Activated T-cell treated with anti-CD3 and anti-CD28 coated beads, Interleukin-2, amount 50 U/mL, for 48 hours (primary cell): Measurements from ENCODE around the gene NDUFS4.
"Not testable (repeated sequence)": the region's sequence is repeated elsewhere in the genome, so short reads cannot be mapped to it uniquely, and the experiment has no call there.

ENCODE experiments used
- DNase-seq, 2 experiments: peaks; one replicate each; pipeline ENCODE4 v3.0.0-alpha.2; 2020

Gene NDUFS4

DNA sequence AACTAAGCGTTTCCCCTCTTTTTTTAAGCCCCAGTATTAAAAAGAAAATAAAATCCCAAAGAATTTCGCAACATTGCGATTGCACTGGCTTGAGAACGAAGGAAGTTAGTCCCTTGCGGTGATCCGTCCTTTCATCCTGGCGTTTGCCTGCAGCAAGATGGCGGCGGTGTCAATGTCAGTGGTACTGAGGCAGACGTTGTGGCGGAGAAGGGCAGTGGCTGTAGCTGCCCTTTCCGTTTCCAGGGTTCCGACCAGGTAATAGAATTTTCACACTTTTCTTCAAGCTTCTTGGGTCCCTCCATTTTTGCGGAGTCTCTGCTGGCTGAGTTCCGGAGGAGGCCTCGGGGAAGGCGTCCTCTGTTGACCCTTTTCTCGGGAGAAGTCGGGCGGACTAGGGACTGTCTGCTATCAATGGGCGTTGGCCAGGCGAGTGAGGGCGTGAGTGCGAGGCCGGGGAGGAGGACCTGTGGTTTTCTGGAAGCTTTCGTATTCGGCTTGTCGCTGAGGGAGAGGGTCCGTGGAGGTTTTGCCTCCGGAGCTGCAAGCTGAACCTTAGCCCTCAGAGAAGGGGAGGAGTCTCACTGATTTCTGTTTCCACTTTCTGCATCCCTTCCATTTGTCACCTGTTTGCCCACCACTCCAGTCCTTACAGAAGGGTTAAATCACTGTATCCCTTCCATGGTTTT is at the start of gene NDUFS4:
TSS of gene NDUFS4 (plus strand) at position 134 of the 686 bp plus-strand sequence. CDS start at position 158, 24 bp downstream.
- DNase-seq, result peak; percentile 84 to 87

DNA sequence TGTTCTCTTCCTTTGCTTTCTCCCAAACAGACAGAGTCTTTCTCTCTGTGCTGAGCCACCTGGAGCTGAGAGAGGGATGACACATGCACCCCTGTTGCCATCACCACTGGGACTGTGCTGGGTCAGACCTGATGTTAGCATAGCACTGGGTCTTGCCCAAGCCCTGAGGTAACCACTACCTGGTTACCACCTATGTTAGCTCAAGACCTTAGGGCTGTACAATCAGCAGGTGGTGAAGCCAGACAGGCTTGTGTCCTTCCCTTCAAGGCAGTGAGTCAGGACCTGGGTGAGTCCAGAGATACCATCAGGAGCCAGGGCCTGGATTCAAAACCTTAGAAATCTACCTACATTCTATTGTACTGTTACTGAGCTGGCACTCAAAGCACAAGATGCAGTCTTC is 47.9 kb upstream of the NDUFS4 start:
- DNase-seq, result no peak

DNA sequence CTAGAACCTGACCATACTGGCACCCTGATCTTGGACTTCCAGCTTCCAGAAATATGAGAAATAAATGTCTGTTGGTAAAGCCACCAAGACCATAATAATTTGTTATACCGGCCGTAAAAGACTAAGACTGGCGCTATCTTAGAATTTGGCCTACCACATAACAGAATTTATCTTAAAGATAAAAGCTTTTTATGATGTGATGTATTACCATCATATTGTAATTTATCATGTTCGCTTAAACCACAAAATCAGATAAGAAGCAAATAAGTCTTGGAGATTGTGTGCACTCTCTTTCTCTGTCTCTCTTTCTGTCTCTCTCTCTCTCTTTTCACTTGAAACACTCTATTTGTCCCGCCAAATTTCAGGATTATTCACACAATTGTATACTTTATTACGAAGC is 44.5 kb upstream of the NDUFS4 start:
- no peak for DNase-seq

DNA sequence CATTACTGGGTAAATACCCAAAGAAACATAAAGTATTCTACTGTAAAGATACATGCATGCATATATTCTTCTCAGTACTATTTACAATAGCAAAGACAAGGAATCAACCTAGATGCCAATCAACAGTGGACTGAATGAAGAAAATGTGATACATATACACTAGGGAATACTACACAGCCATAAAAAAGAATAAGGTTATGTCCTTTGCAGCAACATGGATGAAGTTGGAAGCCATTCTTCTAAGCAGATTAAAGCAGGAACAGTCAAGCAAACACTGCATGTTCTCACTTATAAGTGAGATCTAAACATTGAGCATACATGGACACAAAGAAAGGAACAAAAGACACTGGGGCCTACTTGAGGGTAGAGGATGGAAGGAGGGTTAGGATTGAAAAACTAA is 39.6 kb upstream of the NDUFS4 start:
- no peak for DNase-seq

DNA sequence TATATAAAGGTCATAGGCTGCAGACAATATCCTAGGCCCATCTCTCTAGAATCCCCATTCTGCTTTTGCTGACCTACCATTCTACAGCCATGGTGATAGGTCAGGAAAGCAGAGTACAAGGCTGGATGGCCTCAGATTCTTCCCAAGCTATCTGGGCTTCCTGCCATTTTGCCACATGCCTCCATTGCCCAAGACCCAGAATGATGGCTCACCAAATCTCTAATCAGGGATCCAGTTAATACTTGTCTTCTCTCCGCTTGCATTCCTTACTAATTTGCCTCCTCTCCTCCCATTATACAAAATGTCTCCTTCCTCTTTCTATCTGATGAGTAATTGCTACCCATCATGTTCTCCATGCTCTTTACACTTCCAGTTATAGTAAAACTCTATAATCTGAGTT is 22.7 kb upstream of the NDUFS4 start:
- no peak for DNase-seq

DNA sequence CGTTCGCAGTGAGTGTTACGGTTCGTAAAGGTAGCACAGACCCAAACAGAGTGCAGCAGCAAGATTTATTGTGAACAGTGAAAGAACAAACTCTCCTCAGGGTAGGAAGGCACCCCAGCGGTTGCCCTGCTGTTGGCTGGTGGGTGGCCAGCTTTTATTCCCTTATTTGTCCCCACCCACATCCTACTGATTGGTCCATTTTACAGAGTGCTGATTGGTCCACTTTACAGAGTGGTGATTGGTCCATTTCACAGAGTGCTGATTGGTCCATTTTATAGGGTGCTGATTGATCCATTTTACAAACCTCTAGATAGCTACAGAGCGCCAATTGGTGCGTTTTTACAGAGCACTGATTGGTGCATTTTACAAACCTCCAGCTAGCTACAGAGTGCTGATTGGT is 19.7 kb upstream of the NDUFS4 start:
- not testable (repeated sequence) for DNase-seq

DNA sequence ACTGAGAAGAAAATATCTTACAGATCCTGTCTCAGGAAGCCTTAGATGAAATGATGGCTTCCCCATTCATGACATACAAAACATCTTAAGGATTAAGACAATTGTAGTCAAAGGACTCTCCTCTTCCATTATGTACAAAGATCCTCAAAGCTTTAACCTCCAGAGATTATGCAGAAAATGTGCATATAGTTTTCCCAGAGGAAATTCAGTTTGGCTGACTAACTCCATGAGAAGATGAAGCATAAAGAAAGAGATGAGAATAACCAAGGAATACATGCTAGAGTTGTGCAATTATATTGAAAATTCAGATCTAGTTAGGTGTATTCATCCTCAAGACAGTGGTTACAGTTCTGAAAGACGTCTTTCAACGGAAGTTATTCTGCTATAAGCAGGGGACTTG is 18.6 kb upstream of the NDUFS4 start:
- DNase-seq, result no peak

DNA sequence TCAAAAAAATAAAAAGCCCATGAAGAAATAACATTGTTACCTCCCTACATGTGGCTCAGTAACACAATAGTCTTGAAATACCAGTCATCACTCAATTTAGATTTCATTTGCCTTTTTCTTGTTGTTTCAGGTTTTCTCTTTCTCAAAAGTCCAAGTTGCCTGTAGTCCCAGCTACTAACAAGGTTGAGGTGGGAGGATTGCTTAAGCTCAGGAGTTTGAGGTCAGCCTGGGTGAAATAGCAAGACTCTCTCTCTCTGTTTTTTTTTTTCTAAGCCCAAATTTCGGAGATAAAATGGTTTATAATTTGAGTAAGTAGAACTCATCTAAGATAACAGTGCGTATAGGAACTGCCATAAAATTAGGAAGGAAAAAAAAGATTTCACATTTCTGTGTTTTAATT is 17.5 kb upstream of the NDUFS4 start:
- no peak for DNase-seq

DNA sequence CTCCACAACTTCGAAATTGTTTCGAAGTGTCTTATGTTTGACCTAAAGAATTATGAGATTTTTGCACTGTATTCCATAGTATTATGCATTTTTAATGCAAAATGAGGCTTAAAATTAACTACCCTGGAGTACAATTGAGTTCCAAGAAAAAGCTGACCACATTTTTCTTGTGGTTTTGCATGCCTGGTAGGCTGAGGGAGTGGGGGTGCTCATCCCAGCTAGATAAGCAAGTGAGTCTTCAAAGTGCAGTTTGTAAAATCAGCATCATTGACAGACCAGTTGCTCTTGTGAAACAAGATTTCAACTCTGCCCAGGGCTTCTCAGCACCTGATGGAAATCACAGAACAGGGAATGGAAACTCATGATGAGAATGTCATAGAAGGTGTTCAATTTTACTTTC is 17.0 kb upstream of the NDUFS4 start:
- no peak for DNase-seq

DNA sequence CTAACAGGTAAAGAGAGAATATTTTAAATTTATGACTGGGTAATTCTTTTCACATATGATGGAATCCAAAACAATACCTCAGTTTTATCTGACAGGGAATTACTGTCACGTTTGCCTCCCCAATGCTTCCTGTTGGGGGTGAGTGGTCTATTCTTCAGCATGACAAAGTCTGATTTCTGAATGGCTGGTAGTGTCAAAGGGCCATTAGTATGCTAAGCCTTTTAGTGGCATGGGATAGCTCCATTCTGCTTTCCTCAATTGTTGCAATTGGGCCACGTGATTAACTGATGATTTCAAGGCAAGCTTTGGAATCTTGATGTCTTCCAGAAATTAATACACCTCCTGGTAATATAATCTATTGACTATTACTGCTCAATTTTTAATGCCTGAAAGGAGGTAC is 14.7 kb upstream of the NDUFS4 start:
- no peak for DNase-seq

DNA sequence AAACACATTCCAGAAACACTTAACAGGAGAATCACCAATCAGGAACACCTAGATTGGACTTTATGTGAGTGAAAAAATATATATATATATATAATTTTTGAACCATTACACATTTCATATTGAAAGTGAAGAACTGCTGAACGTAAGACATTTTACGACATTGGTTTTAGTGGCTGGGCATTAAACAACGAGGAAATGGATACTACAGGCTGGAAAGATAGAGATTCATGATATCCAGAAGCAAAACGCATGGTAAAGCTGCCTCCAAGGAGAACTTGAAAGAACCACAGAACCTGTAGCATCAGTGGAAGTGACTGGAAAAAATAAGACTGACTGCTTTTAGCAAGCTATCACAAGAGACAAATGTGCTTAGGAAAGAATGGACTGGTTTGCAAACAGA is 13.2 kb upstream of the NDUFS4 start:
- DNase-seq, result no peak

DNA sequence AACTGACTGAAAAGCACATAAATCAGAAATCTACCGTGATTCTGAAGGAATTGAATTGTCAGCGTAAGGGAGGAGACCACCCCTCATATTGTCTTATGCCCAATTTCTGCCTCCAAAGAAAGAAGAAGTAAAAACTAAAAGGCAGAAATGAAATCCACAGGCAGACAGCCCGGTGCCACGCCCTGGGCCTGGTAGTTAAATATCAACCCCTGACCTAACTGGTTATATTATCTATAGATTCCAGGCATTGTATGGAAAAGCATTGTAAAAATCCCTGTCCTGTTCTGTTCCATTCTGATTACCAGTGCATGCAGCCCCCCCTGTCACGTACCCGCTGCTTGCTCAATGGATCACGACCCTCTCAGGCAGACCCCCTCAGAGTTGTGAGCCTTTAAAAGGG is 11.9 kb upstream of the NDUFS4 start:
- not testable (repeated sequence) for DNase-seq

DNA sequence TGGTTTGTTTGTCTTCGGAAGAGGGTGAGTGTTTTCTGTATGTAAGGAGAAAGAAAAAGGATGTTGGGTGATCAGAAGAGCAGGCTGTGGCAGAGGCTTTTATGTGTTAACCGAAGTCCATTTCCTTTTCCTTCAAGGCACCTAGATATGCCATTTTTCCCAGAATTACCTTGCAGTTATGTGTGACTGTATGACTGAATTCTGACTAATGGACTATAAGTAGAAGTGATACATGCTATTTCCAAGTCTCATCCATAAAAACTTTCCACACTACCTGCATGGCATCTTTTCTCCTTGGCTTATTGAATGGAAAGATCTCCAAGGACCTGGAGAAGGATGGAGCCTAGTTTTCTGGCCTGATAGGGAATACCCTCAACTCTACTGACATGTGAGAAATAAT is 10.6 kb upstream of the NDUFS4 start:
- no peak for DNase-seq

DNA sequence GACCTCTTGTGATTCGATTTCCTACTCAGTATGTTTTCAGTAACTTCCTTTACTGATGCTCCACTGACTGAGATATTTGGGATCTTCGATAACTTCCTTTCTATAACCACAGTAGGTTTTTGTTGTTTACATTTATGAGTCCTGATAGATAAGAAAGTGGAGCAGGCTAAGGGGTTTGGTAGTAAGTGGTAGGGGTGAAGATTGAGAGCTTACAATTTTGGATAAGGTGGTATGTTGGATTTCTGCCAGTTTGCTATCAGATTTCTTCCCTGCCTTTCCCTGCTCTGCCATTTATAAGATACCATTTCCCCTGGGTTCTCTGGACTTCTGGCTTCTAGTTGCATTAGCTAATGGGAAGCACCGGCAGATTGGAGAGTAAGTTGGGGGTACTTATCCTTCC is 7.9 kb upstream of the NDUFS4 start:
- no peak for DNase-seq

DNA sequence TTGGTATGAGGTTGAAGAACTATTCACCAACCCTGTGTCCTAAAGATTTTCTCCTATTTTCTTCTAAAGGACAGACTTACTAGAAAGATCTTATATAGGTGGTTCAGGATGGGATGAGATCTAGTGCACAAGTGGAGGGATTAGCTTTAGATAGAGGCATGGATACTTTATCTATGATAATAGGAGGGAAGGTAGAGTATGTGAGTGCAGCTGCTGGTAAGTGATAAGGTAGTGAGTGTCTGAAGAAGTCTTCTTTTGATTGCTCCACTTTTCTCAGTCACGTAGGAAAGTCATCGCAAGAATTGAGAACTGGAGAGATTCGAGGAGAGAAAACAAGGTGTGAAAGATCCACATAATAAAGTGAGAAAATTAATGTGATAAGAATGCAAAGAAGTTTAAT is 6.0 kb upstream of the NDUFS4 start:
- DNase-seq, result no peak

DNA sequence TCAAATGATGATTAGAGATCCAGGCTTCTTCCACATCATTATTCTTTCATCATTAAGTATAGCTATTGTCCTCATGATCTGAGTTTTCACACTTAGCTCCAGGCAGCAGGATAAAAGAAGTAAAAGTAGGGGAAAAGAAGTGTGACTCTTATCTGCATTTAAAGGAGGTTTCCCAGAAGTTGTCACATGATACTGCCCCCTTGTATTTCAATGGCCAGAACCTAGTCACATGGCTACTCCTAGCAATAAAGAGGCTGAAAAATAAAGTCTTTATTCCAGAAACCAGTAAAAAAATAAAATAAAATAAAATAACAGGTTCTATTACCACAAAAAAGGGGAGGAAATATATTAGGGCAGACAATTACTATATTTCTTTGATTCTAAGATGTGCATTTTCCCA is 5.3 kb upstream of the NDUFS4 start:
- DNase-seq, result no peak

DNA sequence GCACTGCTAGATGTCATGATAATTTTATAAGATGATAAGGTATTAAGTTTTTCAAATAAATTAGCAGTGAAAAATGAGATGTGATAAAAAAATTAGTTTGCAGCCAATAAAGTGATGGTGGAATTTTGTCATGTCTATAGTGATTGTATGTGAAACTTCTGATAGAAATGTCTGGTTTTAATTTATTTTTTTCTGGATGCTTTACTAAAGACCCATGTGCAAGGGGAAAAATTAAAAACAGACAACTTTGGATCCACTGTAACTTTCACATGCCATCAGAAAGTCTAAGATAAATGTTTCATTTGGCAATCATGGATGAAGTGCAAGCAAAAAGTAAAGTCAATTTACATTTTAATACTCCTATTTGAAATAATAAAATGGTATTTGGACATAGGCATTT is 4.4 kb upstream of the NDUFS4 start:
- no peak for DNase-seq

DNA sequence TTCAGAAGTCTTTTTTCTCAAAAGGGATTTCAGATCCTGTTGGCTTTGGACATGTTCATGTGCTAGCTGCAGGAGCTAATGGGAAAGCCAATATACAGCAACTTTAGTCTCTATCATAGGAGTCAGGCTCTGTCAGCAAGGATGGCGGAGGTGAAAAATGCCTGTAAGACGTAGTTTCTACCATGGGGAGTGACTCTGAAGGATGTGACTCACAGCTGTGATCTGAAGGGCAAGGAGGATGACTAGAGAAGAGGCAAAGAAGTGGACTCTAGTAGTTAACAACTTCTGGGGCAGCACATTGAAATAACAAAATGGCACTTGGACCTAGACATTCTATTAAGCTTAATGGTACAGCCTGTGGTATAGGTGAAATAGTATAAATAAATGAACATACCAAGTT is 3.1 kb upstream of the NDUFS4 start:
- no peak for DNase-seq

DNA sequence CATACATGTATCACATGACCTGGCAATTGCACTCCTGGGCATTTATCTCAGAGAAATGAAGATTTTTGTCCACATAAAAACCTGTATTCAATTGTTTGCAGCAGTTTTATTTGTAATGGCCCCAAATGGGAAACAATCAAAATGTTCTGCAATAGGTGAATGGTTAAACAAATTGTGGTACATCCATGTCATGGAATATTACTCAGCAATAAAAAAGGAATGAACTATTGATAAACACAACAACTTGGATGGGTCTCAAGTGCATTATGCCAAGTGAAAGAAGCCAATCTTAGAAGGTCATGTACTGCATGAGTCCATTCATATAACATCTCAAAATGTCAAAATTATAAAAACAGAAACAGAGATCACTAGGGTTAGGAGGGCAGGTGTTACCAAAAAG is 1.5 kb upstream of the NDUFS4 start:
- no peak for DNase-seq

DNA sequence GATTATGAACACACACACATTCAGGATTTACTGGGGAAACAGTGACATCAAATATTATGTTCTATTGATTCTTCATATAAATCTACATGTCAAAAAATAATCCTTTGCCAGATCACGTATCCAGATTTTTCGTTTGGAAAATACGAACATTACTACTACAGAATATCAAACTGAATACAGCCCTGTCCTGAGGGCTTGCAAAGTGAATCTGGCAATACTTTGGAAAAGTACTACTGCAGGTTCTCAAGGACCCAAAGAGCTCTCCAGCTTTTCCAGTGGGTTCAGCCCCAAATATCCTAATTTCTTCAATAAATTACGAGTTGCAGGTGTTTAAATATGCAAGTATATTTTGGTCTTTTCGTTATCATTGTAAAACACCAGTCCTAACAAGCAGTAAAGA is 411 bp upstream of the NDUFS4 start:
- DNase-seq, result no peak

DNA sequence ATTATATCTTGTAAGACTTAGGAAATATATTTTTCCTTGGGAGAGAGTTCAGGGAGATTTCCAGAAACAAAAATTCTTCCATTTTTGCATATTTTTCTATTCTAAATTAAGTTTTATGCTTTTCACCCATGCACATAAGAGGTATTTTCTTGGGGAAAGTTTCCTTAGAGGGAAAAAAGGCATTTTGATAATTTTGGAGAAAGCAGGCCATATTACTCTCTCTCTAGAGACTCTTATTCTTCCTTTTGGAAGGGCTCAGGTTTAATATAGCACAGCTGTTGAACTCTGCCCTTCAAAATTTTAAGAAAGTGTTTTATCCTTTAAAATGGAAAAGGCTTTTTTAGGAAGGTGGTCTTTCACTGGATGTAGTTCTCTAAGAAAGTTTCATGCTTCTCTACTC is 8.0 kb downstream of the NDUFS4 start:
- DNase-seq, result no peak

DNA sequence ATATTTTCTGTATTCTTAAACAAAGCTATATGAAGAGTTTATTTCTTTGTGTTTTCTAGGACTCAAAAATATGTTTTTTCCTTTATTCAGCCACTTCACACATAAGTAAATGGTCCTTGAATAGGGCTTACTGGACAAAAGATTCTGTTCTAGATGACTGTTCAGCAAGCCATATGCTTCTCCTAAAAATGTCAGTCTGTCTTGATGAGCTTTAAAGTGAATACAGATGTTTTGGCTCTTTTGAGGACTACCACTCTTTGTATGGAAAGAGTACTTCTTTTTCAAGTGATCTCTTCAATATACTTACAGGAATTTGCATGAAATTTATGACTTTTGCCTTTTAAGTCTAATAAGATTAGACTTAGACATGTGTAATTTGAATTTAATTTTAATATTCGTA is 8.4 kb downstream of the NDUFS4 start:
- DNase-seq, result no peak

DNA sequence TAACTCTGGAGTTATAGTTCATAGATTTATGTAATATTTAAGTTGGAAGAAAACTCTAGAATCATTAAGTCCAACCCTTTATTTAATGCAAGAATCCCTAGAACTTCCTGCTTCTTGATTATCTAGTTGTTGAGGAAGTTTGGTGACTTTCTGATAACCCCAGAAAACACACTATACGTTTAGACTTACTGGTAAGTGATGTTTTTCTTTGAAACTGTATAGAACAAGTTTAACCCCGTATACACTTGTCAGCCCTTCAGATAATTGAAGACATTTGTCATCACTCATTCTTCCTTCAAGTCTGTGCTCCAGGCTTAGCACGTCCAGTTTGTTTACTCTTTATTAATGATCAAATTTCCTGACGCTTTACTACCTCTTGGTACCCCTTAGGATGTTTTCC is 9.0 kb downstream of the NDUFS4 start:
- no peak for DNase-seq

DNA sequence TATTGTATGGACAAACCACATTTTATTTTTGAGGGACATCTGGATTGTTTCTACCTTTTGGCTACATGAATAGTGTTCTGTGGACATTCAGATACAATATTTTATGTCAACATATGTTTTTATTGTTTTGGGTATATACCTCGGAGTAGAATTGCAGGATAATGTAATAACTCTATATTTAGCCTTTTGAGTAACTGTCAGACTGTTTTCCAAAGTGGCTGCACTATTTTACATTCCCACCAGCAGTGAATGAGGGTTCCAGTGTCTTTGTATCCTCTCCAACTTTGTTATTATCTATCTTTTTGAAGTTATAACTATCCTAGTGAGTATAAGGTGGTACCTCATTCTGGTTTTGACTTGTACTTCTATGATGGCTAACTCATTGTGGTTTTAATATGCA is 11.0 kb downstream of the NDUFS4 start:
- no peak for DNase-seq

DNA sequence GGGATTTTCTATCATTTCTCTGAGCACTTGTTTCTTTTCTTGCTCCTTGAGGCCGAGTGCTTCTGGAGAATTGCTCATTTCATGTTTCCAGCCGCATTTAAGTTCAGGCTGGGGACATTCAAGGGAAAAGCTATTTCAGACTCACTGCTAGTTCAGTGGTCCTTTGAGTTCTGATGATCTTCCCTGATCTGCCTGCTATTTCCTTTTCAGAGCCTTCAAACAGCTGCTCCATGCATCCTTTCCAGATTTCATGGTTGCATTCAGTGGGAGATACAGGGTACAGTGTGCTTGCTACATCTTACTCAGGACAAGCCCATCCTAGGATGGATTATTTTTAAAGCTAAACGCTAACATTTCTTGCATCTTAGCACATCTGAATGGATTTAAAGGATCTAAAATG is 14.7 kb downstream of the NDUFS4 start:
- DNase-seq, result no peak

DNA sequence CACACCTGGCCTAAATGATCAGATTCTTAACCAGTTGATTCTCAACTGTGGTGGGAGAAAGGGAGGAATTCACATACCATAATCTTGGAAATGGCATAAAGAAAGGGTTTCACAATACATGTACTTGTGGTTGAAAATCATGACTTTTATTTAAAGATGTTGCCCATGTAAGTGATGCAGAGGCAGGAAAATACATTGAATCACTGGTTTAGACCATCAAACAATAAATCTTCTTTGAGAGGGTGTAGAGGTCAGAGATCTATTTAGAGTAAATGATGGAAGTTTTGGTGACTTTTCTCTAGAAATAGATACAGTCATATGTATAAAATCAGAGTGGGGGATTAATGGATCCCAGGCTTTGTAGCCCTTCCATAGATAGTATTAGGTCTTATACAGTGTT is 15.4 kb downstream of the NDUFS4 start:
- DNase-seq, result no peak
